Rectal smooth muscle tissue (tissue), 1 donor: Measurements from ENCODE around the gene PPARG.
"Not testable (repeated sequence)": the region's sequence is repeated elsewhere in the genome, so short reads cannot be mapped to it uniquely, and the experiment has no call there.

ENCODE experiments used
- H3K27ac ChIP-seq: one replicate; pipeline ENCODE4 v1.7.0; 2013; ENCODE audit warnings: low read depth, low read length, inconsistent platforms
- H3K27me3 ChIP-seq: one replicate; pipeline ENCODE4 v1.7.0; 2013; ENCODE audit warnings: low read length; ENCODE audit not compliant: control insufficient read depth, insufficient read depth
- H3K36me3 ChIP-seq: one replicate; pipeline ENCODE4 v1.7.0; 2013; ENCODE audit warnings: low read length; ENCODE audit not compliant: control insufficient read depth, insufficient read depth
- H3K4me1 ChIP-seq: one replicate; pipeline ENCODE4 v1.7.0; 2013; ENCODE audit warnings: low read length; ENCODE audit not compliant: control insufficient read depth, insufficient read depth
- H3K4me3 ChIP-seq: one replicate; pipeline ENCODE4 v1.7.0; 2013; ENCODE audit warnings: low read length
- H3K9ac ChIP-seq: one replicate; pipeline ENCODE4 v1.7.0; 2013; ENCODE audit warnings: low read length

The PPARG gene

GRCh38 chr3:12384451-12385233 is 95.8 kb downstream of the PPARG start:
- Histone ChIP-seq H3K36me3 (no peaks in the 10 kb centered on the region), H3K4me3 (no peak overlapping the region), H3K9ac (no peak overlapping the region), H3K4me1 (no peaks in the 10 kb centered on the region), H3K27me3 (no peaks in the 10 kb centered on the region), H3K27ac (no peak overlapping the region)

- not testable (repeated sequence) for H3K4me3 ChIP-seq, H3K4me1 ChIP-seq, H3K27ac ChIP-seq, H3K27me3 ChIP-seq, H3K36me3 ChIP-seq, H3K9ac ChIP-seq
These were observed 97.8 kb downstream of the PPARG start for GRCh38 chr3:12386514-12387291.

GRCh38 chr3:12388185-12388584 is 99.3 kb downstream of the PPARG start:
- H3K4me3 ChIP-seq: no peak overlapping the region
- H3K9ac ChIP-seq: no peak overlapping the region
- no peaks in the 10 kb centered on the region for H3K27me3 ChIP-seq
- H3K4me1 ChIP-seq: no peaks in the 10 kb centered on the region
- H3K27ac ChIP-seq: no peak overlapping the region
- H3K36me3 ChIP-seq: no peaks in the 10 kb centered on the region

- no peaks in the 10 kb centered on the region for H3K4me1 ChIP-seq
- H3K27me3 ChIP-seq: no peaks in the 10 kb centered on the region
- H3K4me3 ChIP-seq: no peak overlapping the region
- no peaks in the 10 kb centered on the region for H3K36me3 ChIP-seq
- H3K27ac ChIP-seq: no peak overlapping the region
- no peak overlapping the region for H3K9ac ChIP-seq
These were observed 103.4 kb downstream of the PPARG start for GRCh38 chr3:12392101-12392878.

- Histone ChIP-seq H3K27ac (no peak overlapping the region), H3K36me3 (no peaks in the 10 kb centered on the region), H3K27me3 (no peaks in the 10 kb centered on the region), H3K9ac (no peak overlapping the region), H3K4me1 (no peaks in the 10 kb centered on the region), H3K4me3 (no peak overlapping the region)
These were observed 105.0 kb downstream of the PPARG start for GRCh38 chr3:12393894-12394293.

GRCh38 chr3:12394569-12395271 is 105.8 kb downstream of the PPARG start:
- no peaks in the 10 kb centered on the region for H3K4me1 ChIP-seq
- H3K4me3 ChIP-seq: no peak overlapping the region
- H3K27ac ChIP-seq: no peak overlapping the region
- no peaks in the 10 kb centered on the region for H3K27me3 ChIP-seq
- no peak overlapping the region for H3K9ac ChIP-seq
- H3K36me3 ChIP-seq: no peaks in the 10 kb centered on the region

- H3K27ac ChIP-seq: no peak overlapping the region
These were observed 106.6 kb downstream of the PPARG start for GRCh38 chr3:12395349-12396012.

GRCh38 chr3:12396471-12396870 is 107.6 kb downstream of the PPARG start:
- Histone ChIP-seq H3K4me1 (no peaks in the 10 kb centered on the region), H3K4me3 (no peak overlapping the region), H3K27ac (no peak overlapping the region), H3K27me3 (no peaks in the 10 kb centered on the region), H3K9ac (no peak overlapping the region), H3K36me3 (no peaks in the 10 kb centered on the region)

More at GRCh38 chr3:12395349-12396012, 106.6 kb downstream of the PPARG start:
- H3K4me1 ChIP-seq: no peaks in the 10 kb centered on the region
- no peak overlapping the region for H3K9ac ChIP-seq
- no peaks in the 10 kb centered on the region for H3K36me3 ChIP-seq
- no peak overlapping the region for H3K4me3 ChIP-seq
- H3K27me3 ChIP-seq: no peaks in the 10 kb centered on the region

- Histone ChIP-seq H3K9ac (no peak overlapping the region), H3K4me1 (no peaks in the 10 kb centered on the region), H3K27me3 (no peaks in the 10 kb centered on the region), H3K27ac (no peak overlapping the region), H3K4me3 (no peak overlapping the region), H3K36me3 (no peaks in the 10 kb centered on the region)
These were observed 110.4 kb downstream of the PPARG start for GRCh38 chr3:12399226-12399625.

- Histone ChIP-seq H3K9ac (no peak overlapping the region), H3K4me3 (no peak overlapping the region), H3K36me3 (no peaks in the 10 kb centered on the region), H3K4me1 (no peaks in the 10 kb centered on the region), H3K27ac (no peak overlapping the region), H3K27me3 (no peaks in the 10 kb centered on the region)
These were observed 111.8 kb downstream of the PPARG start for GRCh38 chr3:12400616-12401194.

- no peak overlapping the region for H3K27ac ChIP-seq
- no peaks in the 10 kb centered on the region for H3K36me3 ChIP-seq
- H3K27me3 ChIP-seq: no peaks in the 10 kb centered on the region
- H3K4me1 ChIP-seq: no peaks in the 10 kb centered on the region
- no peak overlapping the region for H3K4me3 ChIP-seq
- H3K9ac ChIP-seq: no peak overlapping the region
These were observed 112.3 kb downstream of the PPARG start for GRCh38 chr3:12401208-12401607.
